ENCODE data around the gene USP16.
"Not testable (repeated sequence)": the region's sequence is repeated elsewhere in the genome, so short reads cannot be mapped to it uniquely, and the experiment has no call there.

The USP16 gene

DNA sequence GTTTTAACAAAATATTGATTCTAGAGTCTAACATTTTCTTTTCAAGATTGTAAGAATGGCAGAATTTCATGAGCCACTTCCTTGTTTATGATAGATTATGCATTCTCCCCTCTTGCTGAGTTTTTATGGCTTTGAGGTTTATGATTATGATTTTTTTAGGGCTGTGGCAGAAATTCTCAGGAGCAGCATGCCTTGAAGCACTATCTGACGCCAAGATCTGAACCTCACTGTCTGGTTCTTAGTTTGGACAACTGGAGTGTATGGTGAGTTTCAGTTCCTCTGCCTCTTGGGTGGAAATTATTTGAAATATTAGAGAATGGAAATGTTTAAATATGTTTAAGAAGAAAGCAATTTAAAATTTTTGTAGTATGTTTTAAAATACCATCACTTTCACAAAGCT, 10.2 kb downstream of the USP16 start:
- DNase-seq = no peak

DNA sequence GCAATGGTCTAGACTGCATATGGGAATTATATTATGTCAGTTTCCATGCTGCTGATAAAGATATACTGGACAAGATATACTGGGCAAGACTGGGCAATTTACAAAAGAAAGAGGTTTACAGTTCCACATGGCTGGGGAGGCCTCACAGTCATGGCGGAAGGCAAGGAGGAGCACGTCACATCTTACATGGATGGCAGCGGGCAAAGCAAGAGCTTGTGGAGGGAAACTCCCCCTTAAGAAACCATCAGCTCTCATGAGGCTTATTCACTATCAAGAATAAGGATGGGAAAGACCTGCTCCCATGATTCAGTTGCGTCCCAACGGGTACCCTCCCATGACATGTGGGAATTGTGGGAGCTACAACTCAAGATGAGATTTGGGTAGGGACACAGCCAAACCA, 27.8 kb downstream of the USP16 start:
- no peak for DNase-seq

DNA sequence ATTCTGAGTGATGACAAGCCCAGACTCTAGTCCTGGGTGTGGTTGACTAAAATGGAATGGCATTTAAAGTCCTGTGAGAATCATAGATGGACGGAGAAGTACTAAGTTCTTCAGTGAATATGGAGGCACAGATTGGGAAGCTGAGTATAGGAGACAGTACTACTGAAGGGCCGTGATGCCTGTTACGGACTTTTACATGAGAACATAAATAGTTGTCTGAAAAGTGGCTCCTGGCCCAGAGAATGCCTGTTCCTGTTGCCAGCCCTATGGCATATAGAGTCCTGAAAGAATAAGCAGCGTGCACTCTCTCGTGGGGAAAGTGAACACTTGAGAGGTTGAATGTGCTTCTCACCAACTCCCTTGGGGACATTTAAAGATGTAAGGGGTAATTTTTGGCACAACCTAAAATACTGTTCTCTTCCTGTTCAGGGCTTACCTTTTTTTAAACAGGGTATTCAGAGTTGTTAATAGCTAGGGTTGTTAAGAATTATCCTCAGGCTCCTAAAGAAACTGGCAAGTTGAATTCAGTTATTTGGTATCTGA, 28.6 kb downstream of the USP16 start:
- no peak for DNase-seq

DNA sequence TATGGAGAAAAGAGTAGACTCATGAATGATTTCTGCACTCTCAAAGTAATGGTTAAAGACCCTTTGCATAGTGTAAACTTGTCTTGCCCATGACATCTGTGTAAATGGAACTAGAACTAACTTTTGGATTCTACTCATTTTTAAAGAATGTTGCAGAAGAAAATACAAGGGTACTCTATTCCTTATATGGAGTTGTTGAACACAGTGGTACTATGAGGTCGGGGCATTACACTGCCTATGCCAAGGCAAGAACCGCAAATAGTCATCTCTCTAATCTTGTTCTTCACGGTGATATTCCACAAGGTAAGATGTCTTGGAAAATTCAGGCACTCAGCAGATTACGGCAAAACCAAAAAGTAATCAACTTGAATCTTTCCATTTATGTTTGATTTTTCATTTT, 29.2 kb downstream of the USP16 start:
- no peak for DNase-seq

DNA sequence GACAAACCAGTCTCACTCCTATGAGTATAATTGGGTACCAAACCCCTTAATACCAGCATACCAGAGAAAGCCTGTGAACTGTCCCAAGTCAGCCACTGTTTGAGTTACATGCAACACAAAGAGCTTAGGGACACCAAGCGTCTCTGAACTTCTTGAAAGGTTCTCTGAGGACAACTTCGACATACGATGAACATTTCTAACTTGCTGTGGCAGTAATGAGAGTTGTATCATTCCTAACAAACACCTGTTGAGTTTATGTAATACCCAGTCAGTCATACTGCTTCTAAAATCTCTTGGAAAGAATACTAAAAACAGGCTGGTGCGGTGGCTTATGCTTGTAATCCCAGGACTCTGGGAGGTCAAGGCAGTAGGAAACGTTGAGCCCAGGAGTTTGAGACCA, 30.6 kb downstream of the USP16 start:
- no peak for DNase-seq

DNA sequence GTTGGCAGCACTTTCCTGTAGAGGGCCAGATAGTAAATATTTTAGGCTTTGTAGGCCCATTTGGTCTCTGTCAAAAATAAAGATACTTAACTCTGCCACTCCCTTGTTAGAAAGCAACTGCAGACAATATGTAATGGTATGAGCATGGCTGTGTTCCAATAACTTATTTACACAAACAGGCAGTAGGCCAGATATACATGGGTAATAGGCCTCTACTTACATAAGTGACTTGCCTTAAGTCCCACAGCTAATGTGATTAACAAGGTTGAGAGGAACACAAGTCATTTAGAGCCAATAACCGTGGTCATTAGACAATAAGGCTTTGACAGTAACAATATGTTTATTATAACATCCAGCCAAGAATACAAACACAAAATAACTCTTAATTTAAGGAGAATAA, 31.5 kb downstream of the USP16 start:
- DNase-seq = no peak

DNA sequence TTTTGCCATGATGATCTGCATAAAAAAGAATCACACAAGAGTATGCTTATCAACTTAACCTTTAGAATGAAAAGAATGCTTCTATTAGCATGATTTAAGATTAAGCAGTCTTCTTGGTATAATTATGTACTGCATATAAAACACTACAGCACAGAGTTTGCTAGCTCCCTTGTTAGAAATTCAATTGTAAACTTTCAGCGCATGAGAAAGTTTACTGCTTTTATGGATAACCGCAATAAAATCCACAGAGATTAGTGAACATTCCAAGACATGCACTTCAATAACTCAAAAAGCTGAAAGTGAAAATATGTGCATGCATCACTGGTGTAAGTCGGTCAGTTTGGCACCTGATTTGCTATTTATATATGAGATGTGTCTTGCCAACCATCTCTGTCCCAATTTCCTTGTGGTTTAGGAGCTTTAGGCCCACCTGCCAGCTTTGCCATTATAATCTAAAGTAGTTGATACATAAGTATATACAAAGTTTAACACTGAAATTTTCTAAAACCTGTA, 32.1 kb downstream of the USP16 start:
- no peak for DNase-seq

DNA sequence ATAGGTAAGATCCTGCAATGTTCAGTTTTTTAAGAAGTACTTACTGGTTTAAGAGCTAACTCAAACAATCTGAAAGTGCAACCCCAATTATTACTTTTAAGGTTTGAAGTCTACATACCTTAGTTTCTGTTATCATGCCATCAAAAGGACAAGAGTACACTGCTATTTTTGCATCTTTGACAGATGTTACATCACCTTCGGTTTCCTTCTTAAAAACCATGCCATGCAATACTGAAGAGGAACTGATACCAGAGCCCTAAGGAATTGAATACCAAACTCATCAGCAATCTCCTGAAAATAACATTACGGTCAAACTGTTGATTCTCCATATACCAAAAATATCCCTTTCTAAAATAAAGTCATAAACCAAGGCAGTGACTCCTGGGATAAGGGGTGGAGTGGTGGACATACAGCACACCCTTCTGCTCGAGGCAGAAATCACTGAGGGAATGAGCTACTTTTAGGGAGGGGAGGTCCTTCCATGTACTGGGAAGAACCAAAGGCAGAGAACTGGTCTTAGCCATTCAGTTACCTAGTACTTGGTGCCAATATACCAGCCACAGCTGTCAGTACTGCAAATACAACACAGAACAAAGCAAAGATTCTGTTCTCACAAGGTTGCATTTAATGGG, 40.5 kb downstream of the USP16 start:
- no peak for DNase-seq

DNA sequence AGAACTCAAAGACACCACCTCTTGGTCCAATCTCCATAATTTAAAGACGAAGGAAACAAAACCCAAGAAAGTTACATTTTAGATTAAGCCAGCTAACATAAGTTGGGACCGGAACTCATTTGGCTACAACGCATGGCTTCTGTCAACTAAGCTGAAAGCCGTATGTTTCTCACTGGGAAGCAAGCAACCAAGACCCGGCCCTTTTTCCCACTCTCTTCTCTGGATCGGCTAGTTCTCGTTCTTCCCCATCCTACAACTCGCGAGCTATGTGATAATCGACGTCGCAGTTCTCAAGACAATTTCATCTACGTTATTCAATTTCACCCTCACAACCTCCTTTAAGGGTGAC, 48.4 kb downstream of the USP16 start:
- DNase-seq = peak; percentile 61

DNA sequence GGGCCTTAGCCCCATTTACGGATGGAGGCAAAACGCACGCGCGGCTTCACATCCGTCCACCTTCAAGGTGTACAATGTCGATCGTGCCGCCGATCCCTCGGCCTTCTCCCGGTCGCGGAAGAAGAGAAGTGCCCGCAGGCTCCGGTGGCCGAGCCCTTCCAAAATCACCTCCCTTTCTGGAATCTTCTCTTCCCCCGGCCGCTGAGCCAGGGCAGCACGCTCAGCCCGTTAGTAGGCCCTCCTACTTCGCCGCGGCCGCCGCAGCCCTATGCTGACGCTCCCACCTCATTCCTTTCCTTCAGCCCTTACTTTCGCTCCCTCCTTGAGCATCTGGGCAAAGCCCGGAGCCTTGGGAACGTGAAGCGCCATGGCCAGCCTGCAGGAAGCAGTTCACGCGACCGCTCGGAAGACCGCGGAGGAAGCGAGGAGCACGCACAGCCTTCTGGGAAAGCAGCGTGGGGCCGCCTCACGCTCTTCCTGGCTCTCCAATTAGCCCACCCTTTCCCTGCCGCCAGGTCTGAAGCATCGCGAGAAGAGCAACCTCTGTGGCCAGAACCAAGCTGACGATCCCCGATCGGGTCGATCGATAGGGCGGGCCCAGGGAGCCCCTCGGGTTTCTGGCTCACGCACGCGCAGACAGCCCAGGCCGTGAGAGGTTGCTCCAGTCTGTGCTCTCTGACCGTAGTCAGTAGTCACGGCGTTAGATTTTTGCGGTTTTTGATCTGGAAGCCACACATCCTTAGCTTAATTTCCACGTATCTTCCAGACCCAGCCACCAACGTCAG, 48.9 kb downstream of the USP16 start, which contains the start of gene CCT8:
Gene CCT8 (minus strand): TSS at position 427 of the 785 bp plus-strand sequence. CDS start 58 bp downstream, at position 369.
- DNase-seq = peak; percentile 99

DNA sequence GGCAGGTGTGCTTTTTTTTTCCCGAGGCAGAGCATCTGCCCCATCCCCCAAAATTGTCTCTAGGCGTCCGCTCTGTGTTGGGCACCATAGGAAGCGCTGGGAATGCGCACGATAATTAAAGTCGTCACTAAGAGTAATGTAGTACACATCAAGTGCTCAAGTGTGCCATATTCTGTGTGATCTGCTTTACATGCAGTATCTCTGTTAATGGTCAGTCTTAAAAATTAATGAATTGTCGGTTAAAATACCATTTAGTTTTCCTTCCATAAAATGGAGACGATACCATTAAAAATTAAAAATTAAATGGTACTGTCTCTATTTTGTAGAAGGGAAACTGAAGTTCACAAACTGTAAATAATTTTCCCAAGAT, 49.5 kb downstream of the USP16 start:
- no peak for DNase-seq

DNA sequence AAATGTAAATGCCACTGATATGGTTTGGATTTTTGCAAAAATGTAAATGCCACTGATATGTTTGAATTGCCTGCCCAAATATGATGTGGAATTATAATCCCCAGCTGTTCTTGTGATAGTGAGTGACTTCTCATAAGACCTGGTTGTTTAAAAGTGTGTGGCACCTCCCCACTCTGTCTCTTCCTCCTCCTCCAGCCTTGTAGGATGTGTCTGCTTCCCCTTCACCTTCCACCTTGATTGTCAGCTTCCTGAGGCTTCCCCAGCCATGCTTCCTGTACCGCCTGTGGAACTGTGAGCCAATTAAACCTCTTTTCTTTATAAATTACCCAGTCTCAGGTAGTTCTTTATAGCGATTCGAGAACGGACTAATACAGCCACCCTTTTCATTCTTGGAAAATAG, 50.3 kb downstream of the USP16 start:
- DNase-seq = peak; percentile 5

DNA sequence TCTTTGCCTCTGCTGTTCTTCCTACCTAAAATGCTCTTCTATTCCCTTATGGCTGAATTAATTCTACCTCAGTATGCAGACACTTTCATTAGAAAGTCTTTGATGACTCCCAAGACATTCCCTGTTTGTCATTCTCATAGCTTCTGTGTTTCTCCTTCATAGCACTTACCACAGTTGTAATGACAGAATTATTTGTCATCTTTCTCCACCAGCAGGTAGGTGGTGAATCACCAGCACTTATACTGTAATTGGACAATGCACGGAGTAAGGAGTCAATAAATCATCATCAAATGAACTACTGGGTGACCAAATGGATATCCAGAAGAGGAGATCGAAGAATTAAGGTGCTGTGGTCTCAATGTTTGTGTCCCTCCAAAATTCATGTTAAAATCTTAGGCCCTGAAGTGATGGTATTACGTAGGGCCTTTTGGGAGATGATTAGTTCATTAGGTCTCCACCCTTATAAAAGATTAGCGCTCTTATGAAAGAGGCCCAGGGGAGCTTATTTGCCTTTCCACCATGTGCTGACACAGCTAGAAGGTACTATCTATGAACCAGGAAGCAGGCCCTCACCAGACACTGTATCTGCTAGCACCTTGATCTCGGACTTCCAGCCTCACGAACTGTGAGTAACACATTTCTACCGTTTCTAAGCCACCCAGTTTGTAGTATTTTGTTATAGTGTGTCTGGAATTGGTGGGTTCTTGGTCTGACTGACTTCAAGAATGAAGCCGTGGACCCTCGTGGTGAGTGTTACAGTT, 51.4 kb downstream of the USP16 start:
- peak; percentile 39 for DNase-seq

DNA sequence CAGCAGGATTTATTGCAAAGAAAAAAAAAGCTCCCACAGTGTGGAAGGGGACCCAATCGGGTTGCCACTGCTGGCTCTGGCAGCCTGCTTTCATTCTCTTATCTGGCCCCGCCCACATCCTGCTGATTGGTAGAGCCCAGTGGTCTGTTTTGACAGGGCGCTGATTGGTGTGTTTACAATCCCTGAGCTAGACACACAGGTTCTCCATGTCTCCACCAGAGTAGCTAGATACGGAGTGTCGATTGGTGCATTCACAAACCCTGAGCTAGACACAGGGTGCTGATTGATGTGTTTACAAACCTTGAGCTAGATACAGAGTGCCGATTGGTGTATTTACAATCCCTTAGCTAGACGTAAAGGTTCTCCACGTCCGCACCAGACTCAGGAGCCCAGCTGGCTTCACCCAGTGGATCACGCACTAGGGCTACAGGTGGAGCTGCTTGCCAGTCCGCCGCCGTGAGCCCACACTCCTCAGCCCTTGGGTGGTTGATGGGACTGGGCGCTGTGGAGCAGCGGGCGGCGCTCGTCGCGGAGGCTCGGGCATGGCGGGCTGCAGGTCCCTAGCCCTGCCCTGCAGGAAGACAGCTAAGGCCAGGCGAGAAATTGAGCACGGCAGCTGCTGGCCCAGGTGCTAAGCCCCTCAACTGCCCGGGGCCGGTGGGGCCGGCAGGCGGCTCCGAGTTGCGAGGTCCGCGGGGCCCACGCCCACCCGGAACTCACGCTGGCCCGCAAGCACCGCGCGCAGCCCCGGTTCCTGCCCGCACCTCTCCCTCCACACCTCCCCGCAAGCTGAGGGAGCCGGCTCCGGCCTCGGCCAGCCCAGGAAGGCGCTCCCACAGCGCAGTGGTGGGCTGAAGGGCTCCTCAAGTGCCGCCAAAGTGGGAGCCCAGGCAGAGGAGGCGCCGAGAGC, 52.5 kb downstream of the USP16 start:
- DNase-seq = not testable (repeated sequence)

DNA sequence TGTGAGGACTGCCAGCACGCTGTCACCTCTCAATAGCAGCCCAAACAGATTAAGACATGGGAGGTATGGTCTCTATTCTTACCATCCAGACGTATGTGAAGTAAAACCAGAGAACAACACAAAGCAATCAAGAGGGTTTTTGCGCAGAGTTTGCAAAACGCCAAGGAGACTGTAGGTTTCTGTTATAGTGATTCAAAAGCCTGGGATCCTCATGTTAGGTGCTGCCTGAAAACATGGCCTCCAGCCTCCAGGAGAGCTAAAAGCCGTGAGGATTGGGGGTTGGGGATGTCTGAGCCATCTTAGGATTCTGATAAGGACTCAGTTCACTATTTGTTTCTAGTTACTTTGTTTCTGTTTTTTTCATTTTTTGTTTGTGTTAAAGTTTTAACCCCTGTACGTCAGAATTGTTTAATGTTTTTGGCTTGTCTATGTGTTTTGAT, 53.2 kb downstream of the USP16 start:
- no peak for DNase-seq

DNA sequence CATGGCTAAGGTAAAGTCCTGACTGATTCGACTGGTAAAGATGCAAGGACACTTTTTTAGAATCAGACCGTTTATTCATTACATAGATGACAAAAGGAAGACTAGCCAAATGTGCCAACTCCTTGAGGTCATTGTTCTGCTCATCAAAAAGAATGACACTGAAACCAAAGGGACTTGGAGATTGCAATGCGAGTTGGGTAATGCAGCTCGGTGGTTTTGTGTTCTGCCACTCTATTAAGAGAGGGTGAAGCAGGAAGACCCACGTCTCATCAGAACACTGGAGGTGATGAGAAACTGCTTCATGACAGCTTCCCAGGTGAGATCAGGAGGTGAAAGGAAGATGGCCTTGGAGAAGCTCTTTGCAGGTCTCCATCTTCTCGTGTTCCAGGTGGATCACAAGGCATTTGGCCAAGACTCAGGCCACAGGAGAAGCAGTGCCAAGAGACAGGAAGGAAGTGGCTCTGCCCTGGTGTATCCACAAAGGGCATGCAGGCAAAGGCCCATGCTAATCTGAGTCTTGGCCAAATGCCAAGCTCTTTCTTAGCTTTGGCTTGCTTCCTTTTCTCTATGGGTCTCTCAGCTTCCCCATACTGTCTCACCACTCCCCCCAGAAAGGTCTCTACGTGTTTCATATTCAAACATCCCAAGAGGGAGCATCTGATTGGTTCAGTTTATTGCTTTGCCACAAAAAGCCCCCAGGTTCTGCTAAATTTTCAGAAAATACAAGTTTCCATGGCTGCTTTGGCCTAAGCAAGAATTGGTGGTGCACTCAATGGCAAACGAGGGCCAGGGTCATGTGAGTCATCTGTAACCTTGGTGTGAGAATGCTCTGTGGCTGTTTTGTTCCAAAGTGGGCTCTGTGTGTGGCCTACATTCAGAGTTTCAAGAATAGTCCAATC, 54.6 kb downstream of the USP16 start:
- no peak for DNase-seq

DNA sequence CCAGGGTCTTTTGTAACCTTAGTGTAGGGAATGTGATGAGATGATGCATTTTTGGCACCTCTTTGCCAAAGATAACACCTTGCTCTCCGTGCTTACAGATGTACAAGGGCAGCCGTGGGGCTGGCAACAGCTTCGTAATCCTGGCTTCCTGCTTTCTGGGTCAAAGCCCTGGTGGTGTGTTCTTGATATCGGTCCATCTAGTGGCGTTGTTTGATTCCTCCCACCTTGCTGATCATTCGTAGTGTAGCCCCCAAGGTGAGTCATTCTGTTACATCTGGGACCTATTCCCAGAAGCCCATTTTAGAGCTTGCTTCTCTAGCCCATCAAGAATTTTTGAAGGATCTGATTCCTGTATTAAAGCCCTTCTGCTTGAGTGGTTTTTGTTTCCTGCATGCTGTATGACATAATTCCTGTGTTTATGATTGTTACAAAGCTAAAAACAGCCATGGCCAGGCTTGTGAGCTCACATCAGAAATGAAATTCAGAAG, 56.0 kb downstream of the USP16 start:
- no peak for DNase-seq

DNA sequence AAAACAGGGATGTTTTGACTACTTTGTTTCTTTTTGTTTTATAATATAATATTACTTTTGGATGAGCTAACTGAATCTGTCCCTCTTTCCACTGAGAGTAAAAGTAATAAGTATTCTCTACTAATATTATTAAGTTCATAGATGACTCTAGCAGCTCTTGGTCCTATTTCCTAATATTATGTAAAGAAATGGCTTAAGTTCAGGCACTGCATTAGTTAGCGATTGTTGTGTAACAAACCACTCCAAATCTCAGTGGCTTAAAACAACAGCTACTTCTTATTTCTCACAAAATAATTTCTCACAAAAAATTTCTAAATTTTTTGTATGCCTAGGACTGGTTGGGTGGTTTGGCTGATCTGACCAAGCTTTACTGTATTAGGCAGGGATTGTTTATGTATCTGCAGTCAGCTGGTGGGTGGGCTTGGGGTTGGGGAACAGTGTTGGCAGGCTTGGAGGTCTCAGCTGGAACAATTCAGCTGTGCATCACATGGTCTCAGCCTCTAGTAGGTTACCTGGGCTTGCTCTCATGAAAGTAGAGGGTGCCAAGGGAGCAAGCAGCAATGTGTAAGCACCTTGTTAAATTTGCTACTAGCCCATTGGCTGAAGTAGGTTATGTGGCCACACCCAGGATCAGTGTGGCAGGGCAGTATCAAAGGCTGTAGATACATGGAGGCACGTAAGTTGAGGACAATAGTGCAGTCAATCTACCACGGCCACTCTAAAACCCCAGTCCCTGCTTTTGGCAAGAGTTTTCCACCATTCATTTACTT, 57.8 kb downstream of the USP16 start:
- no peak for DNase-seq

DNA sequence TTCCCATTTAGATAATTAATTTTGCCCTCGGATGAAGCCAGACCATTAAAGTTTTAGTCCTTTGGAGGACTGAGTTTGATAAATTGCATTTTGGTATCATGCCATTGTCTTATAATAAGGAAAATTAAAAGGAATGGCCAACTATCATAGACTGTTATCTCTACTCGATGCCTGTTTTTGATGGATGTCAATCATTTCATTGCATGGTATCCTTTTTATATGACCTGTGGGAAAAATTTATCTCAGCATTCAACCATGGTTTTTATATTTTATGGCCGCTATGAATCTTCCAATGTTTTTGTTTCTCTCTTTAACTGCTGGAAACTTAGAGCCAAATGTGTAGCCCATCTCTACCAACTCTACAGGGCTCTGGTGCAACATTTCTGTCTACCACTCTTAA, 58.8 kb downstream of the USP16 start:
- no peak for DNase-seq

DNA sequence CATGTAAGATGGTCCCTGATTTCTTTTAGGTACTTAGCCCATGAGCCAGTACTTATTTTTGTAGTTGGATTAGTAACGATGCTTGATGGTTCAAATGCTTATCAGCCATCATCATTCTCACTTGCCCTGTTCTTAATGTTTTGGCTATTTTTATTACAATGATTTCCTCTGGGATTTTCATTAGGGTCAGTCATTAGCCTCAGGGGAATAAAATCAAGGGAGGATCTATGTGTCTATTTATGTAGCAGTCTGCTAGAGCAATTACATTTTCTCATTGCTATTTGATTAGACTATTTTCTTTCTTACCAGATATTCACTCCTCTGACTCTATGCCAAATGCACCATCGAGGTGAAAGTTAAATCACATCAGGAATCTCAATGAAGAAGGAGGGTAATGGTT, 59.9 kb downstream of the USP16 start:
- DNase-seq = no peak

Data from DMS53 (cell line).